Uterus (tissue), 4 donors: ENCODE measurements around the gene NXN. TPM values are rescaled to one million over a fixed set of nuclear protein-coding genes. Genes with fewer than 3 reads are reported as not detected.
A peak's percentile ranks its signal among the peaks of the same experiment; 100 is the strongest.
"Not testable (repeated sequence)": the region's sequence is repeated elsewhere in the genome, so short reads cannot be mapped to it uniquely, and the experiment has no call there.

Source experiments
- DNase-seq, 2 donors: peaks; one replicate each; pipeline ENCODE4 v3.0.0-alpha.2; 2019 to 2020
- H3K27ac ChIP-seq, 2 donors: fragments of 200-600 bp; sonication (generic); 1 replicate in 1 of 2; 2 replicates in 1 of 2; pipeline ENCODE4 v1.5.1; 2016 to 2018
- H3K27me3 ChIP-seq, 2 donors: fragments of 200-600 bp; sonication (generic); one replicate each; pipeline ENCODE4 v1.5.1; 2018 to 2019; ENCODE audit warnings: control low read depth in 1 of 2
- H3K36me3 ChIP-seq, 2 donors: fragments of 200-600 bp; sonication (generic); one replicate each; pipeline ENCODE4 v1.5.1; 2019; ENCODE audit warnings: control low read depth in 1 of 2
- H3K4me1 ChIP-seq, 2 donors: fragments of 200-600 bp; sonication (generic); one replicate each; pipeline ENCODE4 v1.5.1; 2018 to 2019; ENCODE audit warnings: control low read depth in 1 of 2
- H3K4me3 ChIP-seq, 2 donors: fragments of 200-600 bp; sonication (generic); 1 replicate in 1 of 2; 2 replicates in 1 of 2; pipeline ENCODE4 v1.5.1; 2018 to 2019; ENCODE audit warnings: mild to moderate bottlenecking in 1 of 2
- H3K9me3 ChIP-seq, 2 donors: fragments of 200-600 bp; sonication (generic); one replicate each; pipeline ENCODE4 v1.5.1; 2019; ENCODE audit warnings: control low read depth in 1 of 2
- POLR2A ChIP-seq, 2 donors: fragments of 450-650 bp; IDR thresholded peaks; one replicate each; pipeline ENCODE4 v1.6.1; 2016; ENCODE audit warnings: antibody characterized with exemption in 2 of 2, mild to moderate bottlenecking in 1 of 2, moderate library complexity in 1 of 2
- intact Hi-C: fragments of 100-400 bp; cut with DNase I; formaldehyde crosslinking; loops from one replicate; pipeline ENCODE4 v1.15.1; 2023; ENCODE audit warnings: low total_unique reads
- microRNA-seq: library from miRNA; unstranded; fragments of <30 nt; microRNA quantifications from one replicate; pipeline ENCODE4, GENCODE V29; 2016; ENCODE audit warnings: borderline microRNAs expressed, borderline replicate concordance
- small RNA-seq: library from RNA; depleted of rRNA; stranded (forward); fragments of <200 nt; gene quantifications from one replicate; pipeline ENCODE3, GENCODE V24; 2016
- total RNA-seq, 4 donors: library from RNA; depleted of rRNA in 3 of 4; stranded (reverse); fragments of >200 nt in 3 of 4; gene quantifications; one replicate each; pipeline versions ENCODE4 v1.1.0 to v1.2.4, GENCODE V29; 2014 to 2023
- TF ChIP-seq, protein P1 (sequence below), 4 experiments: fragments of 200-600 bp in 2 of 4; fragments of 450-650 bp in 2 of 4; sonication (generic) in 2 of 4; IDR thresholded peaks; one replicate each; pipeline ENCODE4 v1.5.1; 2016 to 2019; ENCODE audit warnings: antibody characterized with exemption in 4 of 4, mild to moderate bottlenecking in 2 of 4, moderate library complexity in 1 of 4
- donor health status: DM: yes; HTN: yes; CAD: no.

Gene NXN
- total RNA-seq, 4 donors from 2014 or later, result 6.5 to 99.0 (median 49.9) TPM

DNA sequence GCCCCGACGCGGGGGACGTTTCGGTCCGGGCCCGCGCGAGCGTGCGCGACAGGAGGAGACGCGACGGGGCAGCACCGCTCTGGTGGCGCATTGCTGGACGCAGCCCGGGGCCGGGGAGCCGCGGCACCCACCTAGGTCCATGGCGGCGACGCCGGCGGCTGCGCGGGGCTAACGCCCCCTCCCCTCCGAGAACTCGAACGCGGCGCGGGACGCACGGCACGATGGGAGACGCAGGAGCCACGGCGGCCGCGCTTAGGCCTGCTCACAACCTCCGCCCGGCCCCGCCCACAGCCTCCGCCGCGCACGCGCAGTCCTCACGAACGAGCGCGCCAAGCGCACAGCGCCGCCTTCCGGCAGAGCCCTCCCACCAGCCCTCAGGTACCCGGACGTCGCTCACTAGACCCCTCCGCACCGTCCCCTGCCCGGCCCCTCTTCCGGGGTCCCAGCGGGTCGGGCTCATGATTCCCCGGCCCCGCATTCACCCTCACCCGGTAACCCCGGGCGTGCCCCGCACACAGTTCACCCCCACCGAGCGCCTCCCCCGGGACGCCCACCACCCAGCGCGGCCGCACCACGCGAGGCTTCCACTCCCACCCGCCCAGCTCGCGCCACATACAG is 227.5 kb downstream of the NXN start, which contains the start of gene GEMIN4:
Gene GEMIN4, minus strand, starts transcription at position 263 of the 618 bp plus-strand sequence. Its CDS starts 122 bp downstream, at position 141.
- peaks cover 0 to 14% of the 10 kb centered on the region in 2 donors for H3K4me1 ChIP-seq
- peak within 1 kb of the TSS; percentile 59 to 75 for H3K4me3 ChIP-seq
- H3K27ac ChIP-seq, result peak within 1 kb of the TSS; percentile 75 to 91
- peak; percentile 88 to 95 for DNase-seq
- H3K9me3 ChIP-seq, result no peaks in the 10 kb centered on the region
- no peaks in the 10 kb centered on the region for H3K36me3 ChIP-seq
- intact Hi-C loops, result no loop called here
- TF ChIP-seq, protein P1, sequence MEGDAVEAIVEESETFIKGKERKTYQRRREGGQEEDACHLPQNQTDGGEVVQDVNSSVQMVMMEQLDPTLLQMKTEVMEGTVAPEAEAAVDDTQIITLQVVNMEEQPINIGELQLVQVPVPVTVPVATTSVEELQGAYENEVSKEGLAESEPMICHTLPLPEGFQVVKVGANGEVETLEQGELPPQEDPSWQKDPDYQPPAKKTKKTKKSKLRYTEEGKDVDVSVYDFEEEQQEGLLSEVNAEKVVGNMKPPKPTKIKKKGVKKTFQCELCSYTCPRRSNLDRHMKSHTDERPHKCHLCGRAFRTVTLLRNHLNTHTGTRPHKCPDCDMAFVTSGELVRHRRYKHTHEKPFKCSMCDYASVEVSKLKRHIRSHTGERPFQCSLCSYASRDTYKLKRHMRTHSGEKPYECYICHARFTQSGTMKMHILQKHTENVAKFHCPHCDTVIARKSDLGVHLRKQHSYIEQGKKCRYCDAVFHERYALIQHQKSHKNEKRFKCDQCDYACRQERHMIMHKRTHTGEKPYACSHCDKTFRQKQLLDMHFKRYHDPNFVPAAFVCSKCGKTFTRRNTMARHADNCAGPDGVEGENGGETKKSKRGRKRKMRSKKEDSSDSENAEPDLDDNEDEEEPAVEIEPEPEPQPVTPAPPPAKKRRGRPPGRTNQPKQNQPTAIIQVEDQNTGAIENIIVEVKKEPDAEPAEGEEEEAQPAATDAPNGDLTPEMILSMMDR (IDR thresholded peaks at IDR 0.05), result peak; percentile 92 to 97 (median 96)
- TF ChIP-seq POLR2A (IDR thresholded peaks at IDR 0.05), result peak; percentile 66 to 83
- no peaks in the 10 kb centered on the region for H3K27me3 ChIP-seq

DNA sequence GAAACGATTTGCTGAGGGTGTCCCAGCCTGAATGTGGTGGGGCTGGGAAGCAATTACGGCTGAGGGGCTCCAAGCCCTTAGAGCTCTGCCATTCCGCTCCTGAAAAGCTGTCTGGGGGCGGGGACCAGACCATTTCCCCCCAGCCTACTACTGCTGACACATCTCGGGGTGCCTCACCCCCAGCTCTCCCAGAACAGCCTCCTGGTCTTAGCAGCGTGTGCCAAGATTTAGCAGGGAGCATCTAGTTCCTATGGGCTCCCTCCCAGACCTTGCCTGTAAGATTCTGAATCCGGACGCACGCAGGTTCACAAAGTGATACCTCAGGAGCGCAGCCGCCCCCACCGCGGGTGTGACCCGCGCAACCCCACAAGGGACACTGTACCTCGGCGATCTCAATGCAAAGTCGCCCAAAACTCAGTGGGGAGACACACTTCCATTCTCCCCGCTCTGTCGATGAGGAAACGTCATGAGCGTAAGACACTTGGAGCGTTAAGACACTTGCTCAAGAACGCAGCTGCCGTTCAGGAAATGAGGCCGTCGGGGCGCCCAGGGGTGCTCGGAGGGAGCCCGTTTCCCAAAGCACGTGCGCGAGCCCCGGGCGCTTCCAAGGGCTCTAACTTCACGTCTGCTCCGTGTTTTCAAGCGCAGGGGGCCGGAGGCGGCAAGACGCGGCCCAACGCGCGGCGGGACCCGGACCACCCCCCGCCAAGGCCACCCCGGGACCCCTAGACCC is 228.1 kb downstream of the NXN start:
- Histone ChIP-seq H3K9me3 (no peaks in the 10 kb centered on the region), H3K4me3 (peak overlapping the region; percentile 59 to 75), H3K36me3 (no peaks in the 10 kb centered on the region), H3K27me3 (no peaks in the 10 kb centered on the region), H3K27ac (peak overlapping the region; percentile 75 to 91), H3K4me1 (peaks cover 0 to 14% of the 10 kb centered on the region in 2 donors)
- peak in 1 of 2 donors; percentile 44 for DNase-seq
- intact Hi-C loops, result no loop called here
- no peak for TF ChIP-seq POLR2A (IDR thresholded peaks at IDR 0.05)
- TF ChIP-seq, protein P1 (IDR thresholded peaks at IDR 0.05), result no peak

DNA sequence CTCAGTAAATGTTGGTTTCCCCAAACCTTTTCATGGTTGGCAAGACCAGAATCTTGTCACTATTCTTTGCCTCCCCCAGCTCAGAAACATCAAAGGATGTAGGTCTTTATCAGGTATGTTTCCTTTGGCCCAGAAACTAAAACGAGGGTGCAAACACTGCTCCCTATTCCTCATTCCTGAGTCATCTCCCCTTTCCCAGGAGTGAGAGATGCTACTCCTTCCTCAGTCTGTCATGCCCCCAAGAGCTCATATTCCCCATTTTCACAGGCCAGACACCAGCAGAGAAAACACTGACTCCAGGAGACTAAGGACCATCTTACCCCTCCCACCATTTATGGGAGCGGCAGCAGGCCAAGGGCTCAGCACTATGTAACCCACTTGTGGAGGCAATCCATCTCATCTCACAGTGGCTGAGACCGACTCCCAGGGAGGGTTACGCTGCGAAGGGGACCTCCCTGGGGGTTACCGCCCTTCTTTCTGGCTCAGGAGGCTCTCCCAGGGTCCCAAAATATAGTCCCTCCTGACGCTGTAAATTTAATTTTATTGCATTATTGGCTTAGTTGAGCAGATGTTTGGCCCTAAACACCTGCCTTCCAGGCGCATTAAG is 229.0 kb downstream of the NXN start:
- Histone ChIP-seq H3K27ac (peak overlapping the region in 1 of 2 donors; percentile 3), H3K9me3 (no peaks in the 10 kb centered on the region), H3K36me3 (no peaks in the 10 kb centered on the region), H3K4me3 (peak overlapping the region in 1 of 2 donors; percentile 75), H3K27me3 (no peaks in the 10 kb centered on the region), H3K4me1 (peaks cover 0 to 14% of the 10 kb centered on the region in 2 donors)
- TF ChIP-seq, protein P1 (IDR thresholded peaks at IDR 0.05), result no peak
- no peak for TF ChIP-seq POLR2A (IDR thresholded peaks at IDR 0.05)
- intact Hi-C loops, result no loop called here
- DNase-seq, result no peak

DNA sequence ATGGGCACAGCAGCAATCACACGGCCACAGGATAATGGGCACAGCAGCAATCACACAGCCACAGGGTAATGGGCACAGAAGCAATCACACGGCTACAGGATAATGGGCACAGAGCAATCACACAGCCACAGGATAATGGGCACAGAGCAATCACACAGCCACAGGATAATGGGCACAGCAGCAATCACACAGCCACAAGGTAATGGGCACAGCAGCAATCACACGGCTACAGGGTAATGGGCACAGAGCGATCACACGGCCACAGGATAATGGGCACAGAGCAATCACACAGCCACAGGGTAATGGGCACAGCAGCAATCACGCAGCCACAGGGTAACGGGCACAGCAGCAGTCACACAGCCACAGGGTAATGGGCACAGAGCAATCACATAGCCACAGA is 230.2 kb downstream of the NXN start:
- H3K36me3 ChIP-seq, H3K27me3 ChIP-seq, H3K4me3 ChIP-seq, intact Hi-C loops, H3K9me3 ChIP-seq, H3K27ac ChIP-seq, DNase-seq: not testable (repeated sequence)
- peaks cover 0 to 14% of the 10 kb centered on the region in 2 donors for H3K4me1 ChIP-seq

Small RNAs within 50 kb of the gene (microRNA-seq; reads per million reads assigned to microRNA genes)
- gene MIR3183, result not detected

Small RNAs within 50 kb of the gene (small RNA-seq; reads per million reads assigned to genes)
- gene MIR3183, result not detected

Other genes with a start within 250 kb of the NXN start
- 10 to 100 TPM in 2 of 4 donors, 1 to 10 TPM in 1, not detected in 1; 3.2 to 19.6 (median 15.6) TPM for gene TLCD3A, start 247.2 kb downstream of the NXN start, total RNA-seq
- gene GEMIN4, start 227.5 kb downstream of the NXN start, total RNA-seq, result 10 to 100 TPM in 3 of 4 donors, 1 to 10 TPM in 1; 9.7 to 29.0 (median 17.0) TPM
- gene GLOD4, start 197.5 kb downstream of the NXN start, total RNA-seq, result 10 to 100 TPM; 16.4 to 77.4 (median 35.8) TPM
- 10 to 100 TPM in 2 of 4 donors, 1 to 10 TPM in 2; 3.2 to 20.8 (median 11.6) TPM for gene MRM3, start 197.4 kb downstream of the NXN start, total RNA-seq
- 10 to 100 TPM in 2 of 4 donors, 1 to 10 TPM in 2; 5.1 to 17.1 (median 10.8) TPM for gene TIMM22, start 17.4 kb upstream of the NXN start, total RNA-seq
- gene ABR, start 200.2 kb upstream of the NXN start, total RNA-seq, result 100 to 1,000 TPM in 2 of 4 donors, 10 to 100 TPM in 2; 35.4 to 192 (median 138) TPM